Transverse colon (tissue), 4 donors: ENCODE measurements around the gene MYO15B.

Source experiments
- CTCF ChIP-seq, 5 experiments: fragments of 200-600 bp in 3 of 5; fragments of 450-650 bp in 2 of 5; sonication (generic) in 3 of 5; IDR thresholded peaks; 1 replicate in 2 of 5; 2 replicates in 3 of 5; pipeline ENCODE4 v1.5.1; 2016 to 2017; ENCODE audit warnings: antibody characterized with exemption in 5 of 5, inconsistent platforms in 3 of 5, mild to moderate bottlenecking in 2 of 5, moderate library complexity in 1 of 5
- EP300 ChIP-seq: sonication (generic); formaldehyde crosslinking; IDR thresholded peaks from one replicate; pipeline ENCODE4 v1.6.1; 2017; ENCODE audit warnings: antibody characterized with exemption, low read depth
- POLR2A ChIP-seq: fragments of 450-650 bp; IDR thresholded peaks from one replicate; pipeline ENCODE4 v1.6.1; 2016; ENCODE audit warnings: antibody characterized with exemption, mild to moderate bottlenecking, moderate library complexity
- POLR2AphosphoS5 ChIP-seq, 3 donors: sonication (generic); formaldehyde crosslinking; IDR thresholded peaks; one replicate each; pipeline ENCODE4 v1.6.1; 2016; ENCODE audit warnings: antibody characterized with exemption in 3 of 3

- no peak for TF ChIP-seq POLR2A
- TF ChIP-seq CTCF (IDR thresholded peaks at IDR 0.05), result no peak
- TF ChIP-seq POLR2AphosphoS5 (IDR thresholded peaks at IDR 0.05), result no peak
- no peak for TF ChIP-seq EP300
These were observed 8.9 kb downstream of the MYO15B start for GRCh38 chr17:75596320-75597087.
